HG03439 (cell line): ENCODE results near the gene LIMS4.
"Not testable (repeated sequence)": the region's sequence is repeated elsewhere in the genome, so short reads cannot be mapped to it uniquely, and the experiment has no call there.

ENCODE experiments used
- ATAC-seq: cut with Tn5 transposase; IDR thresholded peaks from one replicate; pipeline ENCODE4 v1.9.1; 2021; ENCODE audit warnings: mild to moderate bottlenecking, moderate library complexity; ENCODE audit not compliant: unreplicated experiment

Gene LIMS4

GRCh38 chr2:110455080-110455670 is 17.4 kb downstream of the LIMS4 start:
- ATAC-seq: not testable (repeated sequence)

- ATAC-seq: not testable (repeated sequence)
These were observed 21.7 kb downstream of the LIMS4 start for GRCh38 chr2:110450951-110451350.

DNA sequence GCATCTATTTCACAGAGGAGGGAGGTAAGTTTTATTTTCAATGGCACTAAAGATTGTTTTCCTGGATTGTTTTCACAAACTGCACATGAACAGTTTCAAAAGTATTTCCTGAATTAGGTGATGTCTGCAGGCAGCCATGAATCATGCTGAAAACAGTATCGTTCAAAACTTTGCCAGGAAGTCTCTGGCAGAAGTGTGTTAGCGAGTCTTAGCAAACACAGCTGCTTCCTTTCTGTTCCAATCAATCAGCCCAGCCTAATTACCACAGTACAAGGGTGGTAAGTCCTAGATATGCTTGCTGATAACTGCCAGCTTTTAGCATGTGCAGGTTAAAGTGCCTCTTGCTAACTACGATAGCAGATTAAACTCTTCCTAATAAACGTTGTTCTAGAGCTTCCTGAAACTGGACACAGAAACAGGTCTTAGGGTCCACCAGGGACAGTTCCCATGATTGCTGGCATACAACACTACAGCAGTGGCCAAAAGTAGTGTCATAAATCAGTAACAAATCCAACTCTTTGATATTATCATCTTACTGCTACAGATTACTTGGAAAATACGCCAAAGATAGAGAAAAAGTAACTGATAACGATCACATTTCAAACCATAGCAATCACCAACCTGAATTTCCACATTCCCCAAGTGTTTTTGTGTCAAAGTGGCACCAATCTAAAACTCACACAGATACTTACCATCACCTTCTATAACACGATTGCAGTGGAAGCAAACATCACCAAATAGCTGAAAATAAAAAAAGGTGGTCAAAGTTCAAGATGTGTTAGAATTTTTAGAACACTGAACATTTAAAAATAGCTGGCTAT is 23.3 kb downstream of the LIMS4 start:
- ATAC-seq: not testable (repeated sequence)

GRCh38 chr2:110446644-110447043 is 26.0 kb downstream of the LIMS4 start:
- ATAC-seq: not testable (repeated sequence)

GRCh38 chr2:110443305-110444005 is 29.2 kb downstream of the LIMS4 start:
- ATAC-seq: not testable (repeated sequence)

DNA sequence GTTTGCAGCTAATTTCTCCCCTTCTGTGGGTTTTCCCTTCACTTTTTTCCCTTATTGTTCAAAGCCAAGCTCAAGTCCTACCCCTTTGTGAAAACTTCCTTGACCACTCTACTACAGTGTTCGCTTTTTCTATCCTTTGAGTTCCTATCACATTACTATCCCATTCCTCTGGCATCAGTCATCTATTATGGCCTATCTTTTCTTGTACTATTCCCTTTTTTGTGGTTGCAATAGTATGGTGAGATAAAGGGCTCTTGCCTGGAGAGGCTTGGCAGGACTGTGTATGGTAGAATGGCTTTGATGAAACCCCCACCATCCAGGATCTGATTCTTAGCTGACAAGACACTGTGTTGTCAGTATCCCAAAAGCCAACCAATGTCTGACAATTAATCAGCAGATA is 30.7 kb downstream of the LIMS4 start:
- not testable (repeated sequence) for ATAC-seq

GRCh38 chr2:110434565-110434964 is 38.1 kb downstream of the LIMS4 start:
- not testable (repeated sequence) for ATAC-seq

DNA sequence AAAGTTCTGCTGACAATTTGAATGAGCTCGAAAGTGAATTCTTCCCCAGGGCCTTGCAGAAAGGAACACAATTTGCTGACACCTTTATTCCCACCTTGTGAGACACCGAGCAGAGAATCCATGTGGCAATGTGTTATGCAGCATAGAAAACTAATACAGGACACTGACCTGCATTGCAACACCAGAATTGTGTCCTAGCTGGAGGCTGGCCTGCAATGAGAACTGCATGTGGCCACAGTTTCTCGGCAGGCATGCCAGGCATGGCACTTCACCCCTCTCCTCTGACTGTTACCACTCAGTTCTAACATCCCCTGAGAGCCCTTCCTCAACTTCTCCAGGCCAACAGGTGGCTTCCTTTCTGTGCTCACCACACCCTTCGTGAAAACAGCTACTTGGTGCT is 46.9 kb downstream of the LIMS4 start:
- ATAC-seq: not testable (repeated sequence)

DNA sequence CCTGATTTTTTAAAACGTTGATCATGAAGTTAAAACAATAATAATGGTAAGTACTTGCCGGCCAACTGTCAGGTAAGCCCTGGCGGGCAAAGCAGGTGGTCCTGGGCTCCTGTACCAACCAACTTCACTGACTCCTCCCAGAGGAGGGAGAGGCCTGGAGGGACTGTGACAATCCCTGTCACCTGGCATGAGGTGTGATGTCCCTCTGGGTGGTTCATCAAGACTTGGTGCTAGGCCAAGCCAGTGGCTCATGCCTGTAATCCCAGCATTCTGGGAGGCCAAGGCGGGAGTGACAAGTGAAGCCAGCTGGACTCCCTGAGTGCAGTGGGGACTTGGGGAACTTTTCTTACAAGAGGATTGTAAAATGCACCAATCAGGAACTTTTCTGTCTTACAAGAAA is 48.2 kb downstream of the LIMS4 start:
- not testable (repeated sequence) for ATAC-seq

- ATAC-seq: not testable (repeated sequence)
These were observed 49.0 kb downstream of the LIMS4 start for GRCh38 chr2:110423574-110423962.

DNA sequence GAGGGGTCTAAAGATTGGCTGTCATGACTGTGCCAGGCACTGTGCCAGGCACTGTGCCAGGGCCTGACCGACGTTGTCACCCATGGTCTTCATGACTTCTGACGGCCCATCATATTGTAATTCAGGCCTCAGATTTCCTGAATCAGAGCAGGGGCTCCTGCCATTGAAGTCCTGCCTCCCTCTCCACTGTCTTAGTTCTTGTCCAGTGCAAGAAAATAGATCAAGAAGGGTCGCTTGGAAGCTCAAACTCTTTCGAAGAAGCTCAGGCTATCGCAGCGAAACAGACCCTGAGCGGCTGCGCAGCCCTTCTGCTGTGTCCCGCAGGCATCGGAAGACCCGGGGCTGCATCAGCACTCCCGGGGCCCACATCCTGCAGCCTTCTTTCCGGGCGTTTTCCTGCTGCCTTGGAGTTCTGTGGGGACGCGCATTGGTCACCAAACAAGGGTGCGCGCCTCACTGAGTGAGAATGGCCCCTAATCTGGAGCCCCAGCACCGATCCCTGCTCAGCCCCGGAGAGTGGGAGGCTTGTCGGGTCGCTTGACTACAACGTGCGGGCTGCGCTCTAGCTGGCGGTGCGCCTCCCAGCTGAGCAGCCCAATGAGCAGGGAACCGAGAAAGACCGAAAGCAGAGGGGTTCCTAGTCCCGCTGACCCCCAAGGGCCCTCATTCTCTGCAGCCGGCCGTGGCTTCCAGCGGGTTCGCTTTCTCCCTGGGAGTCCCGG is 49.6 kb downstream of the LIMS4 start:
- not testable (repeated sequence) for ATAC-seq

DNA sequence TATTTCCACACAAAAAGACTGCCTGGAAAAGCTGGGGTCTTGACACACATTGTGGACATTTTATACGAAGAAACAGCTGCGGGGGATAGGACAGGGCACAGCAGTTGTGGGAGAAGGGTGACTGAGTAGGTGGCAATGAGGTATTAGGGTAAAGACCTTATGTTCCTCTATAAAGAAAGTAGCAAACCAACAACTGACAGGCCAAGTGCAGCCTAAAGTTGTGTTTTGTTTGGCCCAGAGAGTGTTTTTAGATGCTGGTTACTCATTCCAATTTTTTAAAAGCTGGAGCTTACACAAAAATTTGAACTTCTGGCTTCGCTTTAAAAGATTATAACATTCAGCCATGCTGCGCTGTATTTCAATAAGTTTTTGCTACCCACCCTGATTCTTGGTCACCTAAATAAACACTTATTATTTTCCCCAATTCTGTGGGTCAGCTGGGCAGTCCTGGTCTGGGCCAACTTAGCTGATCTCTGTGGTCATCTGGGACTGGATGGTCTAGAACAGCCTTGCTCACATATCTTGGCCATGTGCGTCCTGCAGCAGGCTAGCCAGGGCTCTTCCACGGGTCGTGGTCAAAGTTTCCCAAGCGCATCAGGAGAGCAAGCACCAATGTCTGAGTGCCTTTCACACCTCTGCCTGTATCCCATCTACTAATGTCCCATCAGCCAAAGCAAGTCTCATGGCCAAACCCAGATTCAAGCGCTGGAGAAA is 51.8 kb downstream of the LIMS4 start:
- ATAC-seq: not testable (repeated sequence)

- ATAC-seq: not testable (repeated sequence)
These were observed 65.5 kb downstream of the LIMS4 start for GRCh38 chr2:110407142-110407541.

DNA sequence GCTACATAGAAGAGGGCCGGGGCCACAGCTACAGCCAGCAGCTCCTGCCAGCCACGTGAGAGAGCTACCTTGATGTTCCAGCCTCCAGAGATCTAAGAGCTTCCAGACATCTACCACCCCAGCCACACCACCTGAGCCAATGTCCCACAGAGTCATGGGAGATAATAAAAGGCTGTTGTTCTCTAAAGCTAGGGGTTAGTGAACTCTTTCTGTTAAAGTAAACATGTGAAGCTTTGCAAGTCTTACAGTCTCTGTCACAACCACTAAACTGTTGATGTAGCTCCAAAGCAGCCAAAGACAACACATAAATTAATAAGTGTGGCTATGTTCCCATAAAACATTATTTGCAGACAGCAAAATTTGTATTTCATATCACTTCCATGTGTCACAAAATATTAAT is 67.6 kb downstream of the LIMS4 start:
- ATAC-seq: not testable (repeated sequence)

DNA sequence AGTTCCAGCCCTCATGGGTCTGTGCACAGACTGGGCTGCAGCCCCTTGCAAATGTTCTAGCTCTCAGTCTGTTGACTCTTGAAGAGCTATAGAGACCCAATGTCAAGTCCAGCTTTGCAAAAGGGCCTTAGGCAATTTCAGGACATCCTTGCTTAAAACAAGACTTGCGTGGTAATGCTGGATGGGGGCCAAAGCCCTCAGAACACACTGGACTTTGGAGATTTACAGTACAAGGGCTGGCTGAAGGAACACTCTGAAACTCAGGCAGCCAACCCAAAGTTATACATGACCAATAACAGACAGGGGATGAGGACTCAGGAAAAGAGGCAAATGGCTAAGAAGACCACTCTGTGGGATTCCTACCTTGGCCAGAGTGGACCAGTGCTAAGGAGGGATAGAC is 68.4 kb downstream of the LIMS4 start:
- not testable (repeated sequence) for ATAC-seq

DNA sequence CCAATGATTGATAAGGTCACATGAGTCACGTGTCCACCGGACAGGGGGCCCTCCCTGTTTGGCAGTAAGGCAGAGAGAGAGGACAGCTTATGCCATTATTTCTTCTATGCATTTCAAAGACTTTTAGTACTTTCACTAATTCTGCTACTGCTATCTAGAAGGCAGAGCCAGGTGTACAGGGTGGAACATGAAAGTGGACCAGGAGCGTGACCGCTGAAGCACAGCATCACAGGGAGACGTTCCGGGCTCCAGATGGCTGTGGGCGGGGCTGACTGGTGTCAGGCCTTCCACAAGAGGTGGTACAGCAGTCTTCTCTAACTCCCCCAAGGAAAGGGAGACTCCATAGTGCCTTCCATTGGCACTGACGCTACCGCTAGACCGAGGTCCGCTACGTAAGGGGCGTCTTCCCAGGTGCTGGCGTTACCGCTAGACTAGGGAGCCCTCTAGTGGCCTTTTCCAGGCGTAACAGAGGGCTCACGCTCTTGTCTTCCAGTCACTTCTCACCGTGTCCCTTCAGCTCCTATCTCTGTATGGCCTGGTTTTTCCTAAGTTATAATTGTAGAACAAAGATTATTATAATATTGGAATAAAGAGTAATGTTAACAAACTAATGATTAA is 71.5 kb downstream of the LIMS4 start:
- ATAC-seq: peak; percentile 59

GRCh38 chr2:110399378-110399777 is 73.2 kb downstream of the LIMS4 start:
- ATAC-seq: not testable (repeated sequence)

DNA sequence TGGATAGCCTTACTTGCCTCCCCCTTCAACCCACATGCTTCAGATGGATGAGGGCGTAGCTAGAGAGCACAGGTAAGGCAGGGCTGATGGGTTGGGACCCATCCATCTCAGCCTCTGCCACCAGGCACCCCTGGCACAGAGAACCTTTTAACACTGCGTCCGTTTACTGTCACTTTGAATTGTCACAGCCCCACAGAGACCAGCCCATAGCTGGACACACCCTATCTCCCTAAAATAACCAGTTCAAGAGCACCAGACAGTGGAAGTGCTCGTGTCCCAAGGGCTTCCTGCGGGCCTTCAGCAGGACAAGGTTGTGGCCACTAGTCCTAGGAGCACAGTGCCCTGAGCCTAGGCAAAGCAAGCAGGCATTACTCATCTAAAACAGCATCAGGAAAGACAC is 76.6 kb downstream of the LIMS4 start:
- ATAC-seq: not testable (repeated sequence)
